ENCODE results near the gene SP5. TPM values are rescaled to one million over a fixed set of nuclear protein-coding genes. Genes with fewer than 3 reads are reported as not detected.
A peak's percentile ranks its signal among the peaks of the same experiment; 100 is the strongest.

SP5 gene
- total and polyA plus RNA-seq, 4 donors, result 0.05 to 1.6 (median 1.2) TPM

DNA sequence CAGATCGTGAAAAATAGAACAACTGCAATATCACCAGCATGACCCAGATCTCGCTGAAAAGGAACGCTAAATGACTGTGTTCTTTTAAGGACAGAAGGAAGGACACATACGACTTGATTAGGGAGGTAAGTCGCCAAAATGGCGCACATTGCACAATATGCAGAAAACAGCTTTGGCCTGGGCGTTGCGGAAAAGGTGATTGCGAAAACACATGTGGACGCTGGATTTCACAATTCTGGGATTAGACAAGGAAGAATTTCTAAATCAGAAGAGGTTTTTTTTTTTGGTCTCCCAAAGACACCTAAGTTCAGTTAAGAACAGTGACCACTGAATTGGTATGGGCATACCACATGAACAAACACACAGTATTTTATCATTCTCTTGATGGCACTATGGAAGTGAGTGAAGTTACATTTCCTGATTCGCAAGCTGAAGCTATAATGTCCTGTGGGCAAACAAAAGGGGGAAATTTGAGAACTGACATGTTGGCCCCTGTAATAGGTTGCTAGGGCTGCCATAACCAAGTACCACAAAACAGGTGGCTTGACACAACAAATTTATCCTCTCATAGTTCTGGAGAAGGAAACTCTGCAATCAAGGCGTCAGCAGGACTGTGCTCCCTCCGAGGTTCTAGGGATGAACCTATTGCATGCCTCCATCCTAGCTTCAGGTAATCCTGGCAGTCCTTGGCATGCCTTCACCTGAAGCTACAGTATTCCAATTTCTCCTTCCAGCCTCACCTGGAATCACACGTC, 29.3 kb downstream of the SP5 start:
- TF ChIP-seq HNF4G (IDR thresholded peaks at IDR 0.05) (peak; percentile 32), RAD21 (IDR thresholded peaks at IDR 0.05) (peak in 1 of 2 donors; percentile 57), FOXA1 (IDR thresholded peaks at IDR 0.05) (no peak), TAF1 (conservative IDR thresholded peaks at IDR 0.05) (peak; percentile 84), EGR1 (IDR thresholded peaks at IDR 0.05; ENCODE audit: low read depth in 2 of 2) (peak in 1 of 2 donors; percentile 81), YY1 (IDR thresholded peaks at IDR 0.05) (peak; percentile 98), HNF4A (conservative IDR thresholded peaks at IDR 0.05) (peak; percentile 42 to 75), GABPA (IDR thresholded peaks at IDR 0.05 in 1 of 2, conservative IDR thresholded peaks at IDR 0.05 in 1 of 2) (peak in 1 of 2 donors; percentile 44), ZBTB33 (IDR thresholded peaks at IDR 0.05) (peak; percentile 84), FOXA2 (IDR thresholded peaks at IDR 0.05) (no peak), ATF3 (IDR thresholded peaks at IDR 0.05) (peak; percentile 43), JUND (IDR thresholded peaks at IDR 0.05) (peak; percentile 37 to 60), NR2F2 (IDR thresholded peaks at IDR 0.05) (peak; percentile 20), MAX (IDR thresholded peaks at IDR 0.05) (peak; percentile 97), RXRA (IDR thresholded peaks at IDR 0.05) (peak; percentile 72 to 80), SP1 (IDR thresholded peaks at IDR 0.05) (peak; percentile 47), CTCF (IDR thresholded peaks at IDR 0.05; ENCODE audit: low read depth, low read length, missing input control) (no peak)
- TF ChIP-seq, protein P1, sequence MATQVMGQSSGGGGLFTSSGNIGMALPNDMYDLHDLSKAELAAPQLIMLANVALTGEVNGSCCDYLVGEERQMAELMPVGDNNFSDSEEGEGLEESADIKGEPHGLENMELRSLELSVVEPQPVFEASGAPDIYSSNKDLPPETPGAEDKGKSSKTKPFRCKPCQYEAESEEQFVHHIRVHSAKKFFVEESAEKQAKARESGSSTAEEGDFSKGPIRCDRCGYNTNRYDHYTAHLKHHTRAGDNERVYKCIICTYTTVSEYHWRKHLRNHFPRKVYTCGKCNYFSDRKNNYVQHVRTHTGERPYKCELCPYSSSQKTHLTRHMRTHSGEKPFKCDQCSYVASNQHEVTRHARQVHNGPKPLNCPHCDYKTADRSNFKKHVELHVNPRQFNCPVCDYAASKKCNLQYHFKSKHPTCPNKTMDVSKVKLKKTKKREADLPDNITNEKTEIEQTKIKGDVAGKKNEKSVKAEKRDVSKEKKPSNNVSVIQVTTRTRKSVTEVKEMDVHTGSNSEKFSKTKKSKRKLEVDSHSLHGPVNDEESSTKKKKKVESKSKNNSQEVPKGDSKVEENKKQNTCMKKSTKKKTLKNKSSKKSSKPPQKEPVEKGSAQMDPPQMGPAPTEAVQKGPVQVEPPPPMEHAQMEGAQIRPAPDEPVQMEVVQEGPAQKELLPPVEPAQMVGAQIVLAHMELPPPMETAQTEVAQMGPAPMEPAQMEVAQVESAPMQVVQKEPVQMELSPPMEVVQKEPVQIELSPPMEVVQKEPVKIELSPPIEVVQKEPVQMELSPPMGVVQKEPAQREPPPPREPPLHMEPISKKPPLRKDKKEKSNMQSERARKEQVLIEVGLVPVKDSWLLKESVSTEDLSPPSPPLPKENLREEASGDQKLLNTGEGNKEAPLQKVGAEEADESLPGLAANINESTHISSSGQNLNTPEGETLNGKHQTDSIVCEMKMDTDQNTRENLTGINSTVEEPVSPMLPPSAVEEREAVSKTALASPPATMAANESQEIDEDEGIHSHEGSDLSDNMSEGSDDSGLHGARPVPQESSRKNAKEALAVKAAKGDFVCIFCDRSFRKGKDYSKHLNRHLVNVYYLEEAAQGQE (IDR thresholded peaks at IDR 0.05), result peak; percentile 34
- DNase-seq (ENCODE audit: low spot score), result no peak
- Histone ChIP-seq H3K36me3 (ENCODE audit: control insufficient read depth in 4 of 4, insufficient read depth in 3 of 4, low read depth in 1 of 4, low read length in 3 of 4) (no peaks in the 10 kb centered on the region), H3K27me3 (ENCODE audit: control insufficient read depth in 4 of 4, insufficient read depth in 4 of 4, low read length in 3 of 4) (no peaks in the 10 kb centered on the region), H3K4me3 (ENCODE audit: low read depth in 1 of 3, low read length in 3 of 3) (peak overlapping the region; percentile 1 to 47 (median 41)), H3K27ac (ENCODE audit: low read depth in 1 of 2, low read length in 2 of 2) (peak overlapping the region; percentile 13 to 25), H3K4me1 (ENCODE audit: control insufficient read depth in 4 of 4, insufficient read depth in 4 of 4, low read length in 3 of 4) (peaks cover 1 to 10% (median 5%) of the 10 kb centered on the region in 4 donors), H3K9me3 (ENCODE audit: control insufficient read depth in 4 of 4, low read length in 3 of 4) (no peaks in the 10 kb centered on the region), H3K9ac (ENCODE audit: low read depth in 1 of 2, low read length in 2 of 2) (no peak overlapping the region)
- 52% methylated on average over 14 of the region's 14 CpGs for WGBS

Measured in liver (tissue), 9 donors.